Smooth muscle cell (in vitro differentiated cells): Measurements from ENCODE around the gene MT4. TPM values are rescaled to one million over a fixed set of nuclear protein-coding genes. Genes with fewer than 3 reads are reported as not detected.

ENCODE experiments used
- DNase-seq: peaks from one replicate; lab custom pipeline; 2025; ENCODE audit not compliant: unreplicated experiment; lab: John Stamatoyannopoulos, UW
- H2AFZ ChIP-seq: fragments of 200-600 bp; sonication (generic); 2 replicates; pipeline ENCODE4 v1.6.0; 2016; ENCODE audit warnings: antibody characterized with exemption, low read depth, mild to moderate bottlenecking
- H3F3A ChIP-seq: fragments of 200-600 bp; sonication (generic); 2 replicates; pipeline ENCODE4 v1.6.0; 2017; ENCODE audit warnings: antibody characterized with exemption, low read depth
- H3K27ac ChIP-seq: fragments of 200-600 bp; sonication (generic); 2 replicates; pipeline ENCODE4 v1.5.1; 2016; ENCODE audit warnings: low read depth, mild to moderate bottlenecking
- H3K27me3 ChIP-seq: fragments of 200-600 bp; sonication (generic); 2 replicates; pipeline ENCODE4 v1.6.1; 2016; ENCODE audit warnings: low read depth, mild to moderate bottlenecking
- H3K36me3 ChIP-seq: fragments of 200-600 bp; sonication (generic); 2 replicates; pipeline ENCODE4 v1.5.1; 2016; ENCODE audit warnings: low read depth
- H3K4me1 ChIP-seq: fragments of 200-600 bp; sonication (generic); 2 replicates; pipeline ENCODE4 v1.5.1; 2016; ENCODE audit warnings: low read depth
- H3K4me2 ChIP-seq: fragments of 200-600 bp; sonication (generic); 2 replicates; pipeline ENCODE4 v1.6.0; 2016; ENCODE audit warnings: mild to moderate bottlenecking
- H3K4me3 ChIP-seq: fragments of 200-600 bp; sonication (generic); 2 replicates; pipeline ENCODE4 v1.5.1; 2016; ENCODE audit warnings: mild to moderate bottlenecking
- H3K79me2 ChIP-seq: fragments of 200-600 bp; sonication (generic); 2 replicates; pipeline ENCODE4 v1.6.0; 2016; ENCODE audit warnings: low read depth, mild to moderate bottlenecking
- H3K9ac ChIP-seq: fragments of 200-600 bp; sonication (generic); 2 replicates; pipeline ENCODE4 v1.6.0; 2016; ENCODE audit warnings: low read depth
- H3K9me3 ChIP-seq: fragments of 200-600 bp; sonication (generic); replicated peaks from 2 replicates; pipeline ENCODE4 v1.5.1; 2016; ENCODE audit warnings: low read depth
- H4K20me1 ChIP-seq: fragments of 200-600 bp; sonication (generic); 2 replicates; pipeline ENCODE4 v1.6.0; 2016; ENCODE audit warnings: low read depth
- WGBS: methylation state at CpG from one replicate; pipeline ENCODE4 v1.1.7; 2016; ENCODE audit warnings: low lambda C conversion rate; 5-methylcytosine and 5-hydroxymethylcytosine counted together
- polyA plus RNA-seq: library from polyadenylated mRNA; unstranded; fragments of >200 nt; fragmentation: Nextera tagmentation; extraction: Ambion mirVana; gene quantifications from 2 replicates; pipeline ENCODE4 v1.2.1, GENCODE V29; 2016
- total RNA-seq: library from RNA; depleted of rRNA; stranded (reverse); fragments of >200 nt; gene quantifications from 2 replicates; pipeline ENCODE4 v1.2.3, GENCODE V29; 2014
- TF ChIP-seq, protein P1 (sequence below): fragments of 200-600 bp; sonication (generic); IDR thresholded peaks from 2 replicates; pipeline ENCODE4 v1.5.1; 2017; ENCODE audit warnings: borderline replicate concordance, mild to moderate bottlenecking, antibody characterized with exemption; ENCODE audit not compliant: insufficient read depth, poor library complexity, severe bottlenecking

Gene MT4
- total and polyA plus RNA-seq, 2 experiments from 2014 or later: not detected

DNA sequence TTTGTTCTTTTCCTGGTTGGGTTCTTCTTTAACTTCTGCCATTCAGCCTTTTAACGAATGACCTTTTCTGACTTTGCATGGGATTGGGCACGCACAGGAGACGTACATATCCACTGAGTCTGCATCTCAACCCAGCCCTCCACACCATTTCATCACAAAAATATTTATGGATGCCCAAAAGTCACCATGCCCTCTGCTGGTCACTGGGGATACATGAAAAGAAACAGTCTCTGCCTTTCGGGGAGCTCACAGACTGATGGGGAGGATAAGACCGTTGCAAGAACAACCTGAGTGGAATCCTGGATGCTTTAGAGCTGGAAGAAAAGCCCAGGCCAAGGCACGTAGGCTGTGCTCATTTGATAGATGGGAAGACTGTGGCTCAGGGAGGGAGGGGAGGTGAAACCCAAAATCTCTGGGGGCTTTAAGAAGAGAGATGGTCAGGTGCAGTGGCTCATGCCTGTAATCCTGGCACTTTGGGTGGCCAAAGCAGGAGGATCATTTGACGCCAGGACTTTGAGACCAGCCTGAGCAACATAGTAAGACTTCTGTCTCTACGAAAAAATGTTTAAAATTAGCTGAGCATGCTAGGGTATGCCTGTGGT is 35.6 kb downstream of the MT4 start:
- WGBS: 46% methylated on average over 8 of the region's 8 CpGs
- H3K9me3 ChIP-seq: no peaks in the 10 kb centered on the region
- no peaks in the 10 kb centered on the region for H3K27me3 ChIP-seq
- no peaks in the 10 kb centered on the region for H3K4me1 ChIP-seq
- H3K36me3 ChIP-seq: no peaks in the 10 kb centered on the region
- no peak overlapping the region for H2AFZ ChIP-seq
- H3K9ac ChIP-seq: no peak overlapping the region
- H3K79me2 ChIP-seq: no peaks in the 10 kb centered on the region
- no peak overlapping the region for H3K27ac ChIP-seq
- H4K20me1 ChIP-seq: no peaks in the 10 kb centered on the region
- H3K4me2 ChIP-seq: no peak overlapping the region
- TF ChIP-seq, protein P1, sequence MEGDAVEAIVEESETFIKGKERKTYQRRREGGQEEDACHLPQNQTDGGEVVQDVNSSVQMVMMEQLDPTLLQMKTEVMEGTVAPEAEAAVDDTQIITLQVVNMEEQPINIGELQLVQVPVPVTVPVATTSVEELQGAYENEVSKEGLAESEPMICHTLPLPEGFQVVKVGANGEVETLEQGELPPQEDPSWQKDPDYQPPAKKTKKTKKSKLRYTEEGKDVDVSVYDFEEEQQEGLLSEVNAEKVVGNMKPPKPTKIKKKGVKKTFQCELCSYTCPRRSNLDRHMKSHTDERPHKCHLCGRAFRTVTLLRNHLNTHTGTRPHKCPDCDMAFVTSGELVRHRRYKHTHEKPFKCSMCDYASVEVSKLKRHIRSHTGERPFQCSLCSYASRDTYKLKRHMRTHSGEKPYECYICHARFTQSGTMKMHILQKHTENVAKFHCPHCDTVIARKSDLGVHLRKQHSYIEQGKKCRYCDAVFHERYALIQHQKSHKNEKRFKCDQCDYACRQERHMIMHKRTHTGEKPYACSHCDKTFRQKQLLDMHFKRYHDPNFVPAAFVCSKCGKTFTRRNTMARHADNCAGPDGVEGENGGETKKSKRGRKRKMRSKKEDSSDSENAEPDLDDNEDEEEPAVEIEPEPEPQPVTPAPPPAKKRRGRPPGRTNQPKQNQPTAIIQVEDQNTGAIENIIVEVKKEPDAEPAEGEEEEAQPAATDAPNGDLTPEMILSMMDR: peak; percentile 55
- no peak overlapping the region for H3K4me3 ChIP-seq
- DNase-seq: no peak
- no peaks in the 10 kb centered on the region for H3F3A ChIP-seq

DNA sequence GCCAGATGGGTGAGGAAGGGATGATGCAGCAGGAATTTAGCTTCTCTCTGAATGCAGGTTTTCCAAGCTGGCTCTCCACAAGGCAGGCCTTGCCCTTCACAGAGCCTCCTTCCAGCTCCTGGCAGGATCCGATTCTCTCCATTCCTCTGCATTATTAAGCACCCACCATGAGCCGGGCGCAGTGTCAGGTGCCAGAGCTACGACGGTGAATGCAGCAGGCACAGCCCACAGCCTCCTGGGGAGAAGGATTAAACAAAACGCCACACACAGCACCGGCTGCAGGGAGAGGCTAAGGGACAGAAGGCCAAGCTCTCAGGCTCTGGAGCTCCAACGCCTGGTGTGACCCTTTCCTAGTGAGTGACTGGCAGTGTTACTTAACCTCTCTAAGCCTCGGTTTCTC is 36.5 kb downstream of the MT4 start:
- no peaks in the 10 kb centered on the region for H4K20me1 ChIP-seq
- 82% methylated on average over 9 of the region's 9 CpGs for WGBS
- no peaks in the 10 kb centered on the region for H3F3A ChIP-seq
- no peak for DNase-seq
- no peak overlapping the region for H3K4me3 ChIP-seq
- H3K36me3 ChIP-seq: no peaks in the 10 kb centered on the region
- no peak overlapping the region for H2AFZ ChIP-seq
- no peaks in the 10 kb centered on the region for H3K9me3 ChIP-seq
- TF ChIP-seq, protein P1: no peak
- H3K4me2 ChIP-seq: no peak overlapping the region
- no peaks in the 10 kb centered on the region for H3K4me1 ChIP-seq
- no peak overlapping the region for H3K9ac ChIP-seq
- H3K27me3 ChIP-seq: no peaks in the 10 kb centered on the region
- H3K79me2 ChIP-seq: no peaks in the 10 kb centered on the region
- no peak overlapping the region for H3K27ac ChIP-seq

DNA sequence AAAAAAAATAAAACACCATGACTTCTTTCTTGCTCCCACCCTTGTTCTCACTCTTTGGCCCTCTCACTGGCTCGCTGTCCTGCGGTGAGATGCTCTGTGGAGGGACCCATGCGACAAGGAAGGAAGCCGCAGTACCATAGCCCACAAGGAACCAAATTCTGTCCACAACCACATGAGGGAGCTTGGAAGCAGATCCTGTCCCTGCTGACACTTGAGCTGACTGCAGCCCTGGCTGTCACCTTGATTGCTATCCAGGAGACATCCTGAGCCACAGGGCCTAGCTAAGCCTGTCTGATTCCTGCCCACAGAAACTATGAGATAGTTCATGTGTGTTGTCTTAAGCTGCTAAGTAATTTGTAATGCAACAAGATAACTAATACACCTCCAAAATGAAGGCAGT is 38.7 kb downstream of the MT4 start:
- H4K20me1 ChIP-seq: no peaks in the 10 kb centered on the region
- H3K9ac ChIP-seq: no peak overlapping the region
- H3K27ac ChIP-seq: no peak overlapping the region
- H3K27me3 ChIP-seq: no peaks in the 10 kb centered on the region
- no peaks in the 10 kb centered on the region for H3K36me3 ChIP-seq
- no peak overlapping the region for H3K4me2 ChIP-seq
- H3K79me2 ChIP-seq: no peaks in the 10 kb centered on the region
- no peak overlapping the region for H3K4me3 ChIP-seq
- TF ChIP-seq, protein P1: peak; percentile 31
- no peak for DNase-seq
- peaks cover 8% of the 10 kb centered on the region for H3F3A ChIP-seq
- WGBS: 53% methylated on average over 4 of the region's 4 CpGs
- H3K4me1 ChIP-seq: peaks cover 1% of the 10 kb centered on the region
- H2AFZ ChIP-seq: no peak overlapping the region
- H3K9me3 ChIP-seq: no peaks in the 10 kb centered on the region

DNA sequence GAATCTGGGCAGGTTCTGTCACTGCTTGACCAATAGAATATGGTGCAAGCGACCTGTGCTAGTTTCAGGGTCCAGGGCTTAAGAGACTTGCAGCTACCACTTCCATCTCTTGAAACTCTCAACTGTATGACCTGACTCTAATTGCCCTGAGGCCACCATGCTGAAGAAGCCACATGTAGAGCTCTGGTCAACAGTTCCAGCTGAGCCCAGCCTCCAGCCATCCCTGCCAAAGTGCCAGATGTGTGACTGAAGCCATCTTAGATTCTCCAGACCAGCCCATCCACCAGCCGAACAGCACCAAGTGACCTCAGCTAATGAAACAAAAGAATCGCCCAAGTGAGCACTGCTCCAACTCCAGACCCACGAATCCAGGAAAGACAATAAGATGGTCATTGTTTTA is 40.1 kb downstream of the MT4 start:
- Histone ChIP-seq H3F3A (peaks cover 20% of the 10 kb centered on the region), H3K4me2 (no peak overlapping the region), H3K4me1 (peaks cover 15% of the 10 kb centered on the region), H3K27ac (no peak overlapping the region), H3K27me3 (no peaks in the 10 kb centered on the region), H3K9me3 (no peaks in the 10 kb centered on the region), H3K4me3 (no peak overlapping the region), H3K79me2 (no peaks in the 10 kb centered on the region), H2AFZ (no peak overlapping the region), H3K9ac (no peak overlapping the region), H3K36me3 (no peaks in the 10 kb centered on the region), H4K20me1 (no peaks in the 10 kb centered on the region)
- 89% methylated on average over 4 of the region's 4 CpGs for WGBS
- no peak for DNase-seq
- TF ChIP-seq, protein P1: no peak
